GM10248 (cell line): ENCODE data around the gene MRPL9.

Source experiments
- CTCF ChIA-PET: fragments of 300-600 bp; sonication (Branson Sonifier 250); formaldehyde crosslinking; extraction: SDS; loops from one replicate; lab custom pipeline; 2021; ENCODE audit warnings: antibody characterized with exemption; lab: Yijun Ruan, JAX
- POLR2A ChIA-PET: fragments of 350-650 bp; sonication (Branson Sonifier 250); formaldehyde crosslinking; extraction: SDS; loops from one replicate; lab custom pipeline; 2020; ENCODE audit warnings: antibody characterized with exemption; lab: Yijun Ruan, JAX
- DNase-seq: peaks from one replicate; pipeline ENCODE4 v3.0.0; 2012; ENCODE audit errors: extremely low spot score
- CTCF ChIP-seq: IDR thresholded peaks from 2 replicates; pipeline ENCODE4 v1.5.1; 2012; ENCODE audit warnings: mild to moderate bottlenecking, low read depth; ENCODE audit errors: extremely low read depth, missing control alignments, control extremely low read depth

MRPL9 gene

DNA sequence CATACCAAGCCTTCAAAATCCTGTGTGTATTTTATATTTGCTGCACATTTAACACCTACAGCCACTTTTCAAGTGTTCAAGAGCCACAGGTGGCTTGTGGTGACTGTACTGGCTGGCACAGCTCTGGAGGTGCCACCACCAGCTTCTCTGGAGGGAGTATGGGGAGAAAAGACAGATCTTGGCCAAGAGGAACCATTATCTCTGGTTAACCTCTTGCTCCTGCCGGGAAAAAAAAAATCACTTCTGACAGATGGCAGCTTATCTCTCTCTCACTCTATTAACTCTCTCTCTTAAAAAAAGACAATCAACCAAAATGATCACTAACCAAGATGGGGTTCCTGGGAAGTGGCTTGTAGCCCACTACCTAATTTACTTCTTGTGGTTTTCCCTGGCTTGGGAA is 43.2 kb downstream of the MRPL9 start:
- TF ChIP-seq CTCF = no peak
- POLR2A ChIA-PET = interaction anchor here (0.7 kb wide), 1 partner anchor 11 kb away, joined by 3 read pairs; no protein-coding TSS in a partner anchor
- CTCF ChIA-PET = interaction anchor here (0.9 to 1.7 kb wide), 4 partner anchors 15 to 199 kb away, joined by 3 to 6 read pairs (median 4); no protein-coding TSS in a partner anchor
- no peak for DNase-seq

DNA sequence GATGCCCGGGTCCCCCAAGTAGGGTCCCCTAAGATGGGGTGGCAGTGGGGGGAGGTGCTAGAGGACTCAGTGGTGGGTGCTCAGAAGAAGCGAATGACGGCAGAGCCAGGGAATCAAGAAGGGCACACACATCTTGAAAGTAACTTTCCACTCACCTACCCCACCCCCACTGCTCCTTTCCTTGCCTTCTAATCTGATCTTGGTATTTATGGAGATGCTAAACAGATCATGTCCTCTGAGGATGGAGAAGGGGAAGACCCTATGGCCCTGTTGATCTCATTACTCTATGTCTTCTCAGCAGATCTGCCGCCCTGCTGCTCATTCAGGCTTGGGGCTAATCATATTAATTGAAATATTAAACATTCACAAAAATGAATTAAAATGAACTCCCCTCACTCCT is 44.6 kb downstream of the MRPL9 start:
- DNase-seq = no peak
- ChIA-PET CTCF (no interaction called here), POLR2A (no interaction called here)
- no peak for TF ChIP-seq CTCF

DNA sequence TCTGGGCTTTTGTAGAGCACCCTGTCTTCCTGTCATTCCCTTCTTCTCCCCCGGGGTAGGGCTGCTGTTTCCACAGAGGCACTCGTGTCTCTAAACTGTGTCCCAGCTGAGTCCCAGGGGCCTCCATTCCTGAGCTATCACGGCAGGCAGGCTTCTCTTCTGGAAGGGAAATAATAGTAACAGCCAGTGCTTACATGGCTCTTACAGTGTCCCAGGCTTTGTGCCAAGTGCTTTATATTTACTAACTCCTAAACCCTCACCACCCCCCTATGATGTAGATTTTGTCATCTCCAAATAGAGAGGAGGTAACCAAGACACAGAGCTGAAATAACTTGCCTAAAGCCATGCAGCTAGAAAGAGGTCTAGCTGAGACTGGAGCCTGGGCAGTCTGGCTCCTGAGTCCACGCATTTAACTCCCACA is 45.3 kb downstream of the MRPL9 start:
- ChIA-PET CTCF (interaction anchor here (1.1 kb wide), 1 partner anchor 45 kb away, joined by 4 read pairs; the partner anchor contains the start of gene MRPL9), POLR2A (no interaction called here)
- TF ChIP-seq CTCF = no peak
- no peak for DNase-seq

GRCh38 chr1:151716771-151717631 is 46.3 kb downstream of the MRPL9 start, which contains the start of gene CELF3:
Gene CELF3 (minus strand): TSS chr1:151716803. CDS start chr1:151716020, 783 bp downstream.
- ChIA-PET POLR2A (no interaction called here), CTCF (interaction anchor here (0.9 to 2.6 kb wide), 3 partner anchors 17 to 123 kb away, joined by 3 to 10 read pairs (median 4); partner anchors contain the start of gene MRPL9)
- DNase-seq = no peak
- TF ChIP-seq CTCF = no peak

GRCh38 chr1:151716405-151716762 is 46.9 kb downstream of the MRPL9 start:
- no peak for DNase-seq
- ChIA-PET CTCF (interaction anchor here (0.9 to 2.6 kb wide), 2 partner anchors 18 to 123 kb away, joined by 3 to 10 read pairs; no protein-coding TSS in a partner anchor), POLR2A (no interaction called here)
- TF ChIP-seq CTCF = no peak

GRCh38 chr1:151715726-151716404 is 47.4 kb downstream of the MRPL9 start:
- no peak for DNase-seq
- POLR2A ChIA-PET = no interaction called here

More at GRCh38 chr1:151715726-151716404, 47.4 kb downstream of the MRPL9 start:
- CTCF ChIA-PET = interaction anchor here (1.1 to 2.6 kb wide), 3 partner anchors 13 to 121 kb away, joined by 3 to 10 read pairs (median 6); no protein-coding TSS in a partner anchor
- TF ChIP-seq CTCF = no peak
